MCF 10A (cell line): ENCODE measurements around the gene FBXO2. TPM values are rescaled to one million over a fixed set of nuclear protein-coding genes. Genes with fewer than 3 reads are reported as not detected.

Experiments used
- BruUV-seq: library from RNA; stranded (reverse); fragments of 400-500 nt; replicated peaks from 2 replicates; lab custom pipeline; 2021; lab: Mats Ljungman, UMichigan
- CTCF ChIA-PET: fragments of 300-600 bp; sonication (Branson Sonifier 250); formaldehyde crosslinking; extraction: SDS; loops from one replicate; lab custom pipeline; 2021; ENCODE audit warnings: antibody characterized with exemption, inconsistent platforms; lab: Yijun Ruan, JAX
- POLR2A ChIA-PET: fragments of 300-600, 350-650 bp; sonication (Branson Sonifier 250); formaldehyde crosslinking; extraction: SDS; loops from one replicate; lab custom pipeline; 2020; ENCODE audit warnings: antibody characterized with exemption, inconsistent platforms; lab: Yijun Ruan, JAX
- DNase-seq: peaks from one replicate; pipeline ENCODE4 v3.0.0-alpha.2; 2018; ENCODE audit not compliant: unreplicated experiment
- H3K27ac Mint-ChIP-seq: one replicate; pipeline ENCODE4 v1.8.0; 2022; ENCODE audit warnings: mild to moderate bottlenecking, low read depth, mixed read lengths; ENCODE audit not compliant: unreplicated experiment
- H3K27me3 Mint-ChIP-seq: one replicate; pipeline ENCODE4 v1.8.0; 2022; ENCODE audit warnings: mixed read lengths; ENCODE audit not compliant: insufficient read depth, unreplicated experiment
- H3K36me3 Mint-ChIP-seq: one replicate; pipeline ENCODE4 v1.8.0; 2022; ENCODE audit warnings: mild to moderate bottlenecking, moderate library complexity, mixed read lengths; ENCODE audit not compliant: insufficient read depth, unreplicated experiment
- H3K4me1 Mint-ChIP-seq: one replicate; pipeline ENCODE4 v1.8.0; 2022; ENCODE audit warnings: mixed read lengths; ENCODE audit not compliant: insufficient read depth, unreplicated experiment
- H3K4me3 Mint-ChIP-seq: one replicate; pipeline ENCODE4 v1.8.0; 2022; ENCODE audit warnings: mild to moderate bottlenecking, moderate library complexity, mixed read lengths; ENCODE audit not compliant: unreplicated experiment
- H3K9me3 Mint-ChIP-seq: one replicate; pipeline ENCODE4 v1.8.0; 2022; ENCODE audit warnings: mixed read lengths; ENCODE audit not compliant: unreplicated experiment
- intact Hi-C: fragments of 100-400 bp; cut with micrococcal nuclease; formaldehyde crosslinking; loops from 2 replicates; pipeline ENCODE4 v1.14.1; 2022
- total RNA-seq: library from RNA; stranded (reverse); gene quantifications from 2 replicates; pipeline ENCODE4 v1.2.3, GENCODE V29; 2022
- TF ChIP-seq, protein P1 (sequence below): fragments of 200-600 bp; IDR thresholded peaks from one replicate; pipeline ENCODE4 v1.8.0; 2022; ENCODE audit warnings: antibody characterized with exemption, mild to moderate bottlenecking; ENCODE audit not compliant: unreplicated experiment

The FBXO2 gene
- total RNA-seq, 1 experiment from 2014 or later, result 5.3 TPM

GRCh38 chr1:11606775-11607174 lies 47.5 kb downstream of the FBXO2 start:
- H3K4me3 Mint-ChIP-seq, result no peak overlapping the region
- POLR2A ChIA-PET, result no interaction called here
- TF ChIP-seq, protein P1, sequence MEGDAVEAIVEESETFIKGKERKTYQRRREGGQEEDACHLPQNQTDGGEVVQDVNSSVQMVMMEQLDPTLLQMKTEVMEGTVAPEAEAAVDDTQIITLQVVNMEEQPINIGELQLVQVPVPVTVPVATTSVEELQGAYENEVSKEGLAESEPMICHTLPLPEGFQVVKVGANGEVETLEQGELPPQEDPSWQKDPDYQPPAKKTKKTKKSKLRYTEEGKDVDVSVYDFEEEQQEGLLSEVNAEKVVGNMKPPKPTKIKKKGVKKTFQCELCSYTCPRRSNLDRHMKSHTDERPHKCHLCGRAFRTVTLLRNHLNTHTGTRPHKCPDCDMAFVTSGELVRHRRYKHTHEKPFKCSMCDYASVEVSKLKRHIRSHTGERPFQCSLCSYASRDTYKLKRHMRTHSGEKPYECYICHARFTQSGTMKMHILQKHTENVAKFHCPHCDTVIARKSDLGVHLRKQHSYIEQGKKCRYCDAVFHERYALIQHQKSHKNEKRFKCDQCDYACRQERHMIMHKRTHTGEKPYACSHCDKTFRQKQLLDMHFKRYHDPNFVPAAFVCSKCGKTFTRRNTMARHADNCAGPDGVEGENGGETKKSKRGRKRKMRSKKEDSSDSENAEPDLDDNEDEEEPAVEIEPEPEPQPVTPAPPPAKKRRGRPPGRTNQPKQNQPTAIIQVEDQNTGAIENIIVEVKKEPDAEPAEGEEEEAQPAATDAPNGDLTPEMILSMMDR, result no peak
- H3K27ac Mint-ChIP-seq, result no peak overlapping the region
- no peaks in the 10 kb centered on the region for H3K4me1 Mint-ChIP-seq
- peaks cover 32% of the 10 kb centered on the region for H3K27me3 Mint-ChIP-seq
- CTCF ChIA-PET, result no interaction called here
- no peaks in the 10 kb centered on the region for H3K9me3 Mint-ChIP-seq
- no peaks in the 10 kb centered on the region for H3K36me3 Mint-ChIP-seq
- no TSS peak for BruUV-seq
- intact Hi-C loops, result no loop called here
- no peak for DNase-seq

DNA sequence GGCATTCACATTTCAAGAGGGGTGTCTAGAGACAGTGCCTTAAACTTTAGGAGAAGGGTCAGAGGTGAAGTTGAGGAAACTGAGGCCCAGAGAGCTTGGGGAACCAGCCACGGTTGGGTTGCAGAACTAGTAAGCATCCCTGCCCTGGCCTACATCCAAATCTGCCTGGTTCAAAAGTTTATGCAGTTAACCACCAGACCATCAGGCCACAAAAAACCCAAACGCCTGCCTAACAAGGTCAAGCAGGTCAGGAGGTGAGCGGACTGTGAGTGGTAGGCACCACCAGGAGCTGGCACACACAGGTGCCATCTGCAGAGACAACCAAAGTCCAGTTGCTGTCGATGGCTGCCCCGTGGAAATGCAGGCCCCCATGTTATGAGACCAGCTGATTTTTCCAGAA lies 51.2 kb downstream of the FBXO2 start:
- TF ChIP-seq, protein P1, result no peak
- ChIA-PET CTCF (no interaction called here), POLR2A (no interaction called here)
- Mint-ChIP-seq H3K9me3 (no peaks in the 10 kb centered on the region), H3K27me3 (peaks cover 28% of the 10 kb centered on the region), H3K4me3 (no peak overlapping the region), H3K4me1 (no peaks in the 10 kb centered on the region), H3K27ac (no peak overlapping the region), H3K36me3 (no peaks in the 10 kb centered on the region)
- no TSS peak for BruUV-seq
- intact Hi-C loops, result no loop called here
- no peak for DNase-seq

DNA sequence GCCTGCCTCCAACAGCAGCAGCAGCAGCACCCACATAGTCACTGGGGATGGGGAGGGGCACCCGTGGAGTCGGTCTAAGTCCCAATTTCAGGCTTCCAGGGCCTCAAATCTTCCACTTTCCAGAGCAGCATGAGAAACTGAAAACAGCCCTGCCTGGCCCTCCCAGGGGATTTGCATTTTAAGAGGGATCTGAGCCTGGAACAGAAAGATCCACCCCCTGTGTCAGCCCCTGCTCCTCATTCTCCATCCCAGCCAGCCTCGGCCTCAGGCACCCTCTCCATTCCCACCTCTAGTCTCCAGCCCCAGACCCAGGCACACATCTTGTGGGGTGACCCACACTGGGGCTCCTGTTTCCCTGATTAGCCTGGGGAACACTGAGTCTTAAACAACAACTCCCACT lies 51.8 kb downstream of the FBXO2 start:
- TF ChIP-seq, protein P1, result no peak
- Mint-ChIP-seq H3K27me3 (peaks cover 25% of the 10 kb centered on the region), H3K4me1 (no peaks in the 10 kb centered on the region), H3K4me3 (no peak overlapping the region), H3K9me3 (no peaks in the 10 kb centered on the region), H3K36me3 (no peaks in the 10 kb centered on the region), H3K27ac (no peak overlapping the region)
- CTCF ChIA-PET, result no interaction called here
- no peak for DNase-seq
- POLR2A ChIA-PET, result no interaction called here
- BruUV-seq, result no TSS peak
- intact Hi-C loops, result no loop called here

- no peak for DNase-seq
- POLR2A ChIA-PET, result no interaction called here
- intact Hi-C loops, result no loop called here
- no peaks in the 10 kb centered on the region for H3K9me3 Mint-ChIP-seq
- no peak overlapping the region for H3K4me3 Mint-ChIP-seq
- TF ChIP-seq, protein P1, result no peak
- no peak overlapping the region for H3K27ac Mint-ChIP-seq
- no peaks in the 10 kb centered on the region for H3K4me1 Mint-ChIP-seq
- BruUV-seq, result no TSS peak
- CTCF ChIA-PET, result no interaction called here
- H3K27me3 Mint-ChIP-seq, result peaks cover 19% of the 10 kb centered on the region
- H3K36me3 Mint-ChIP-seq, result no peaks in the 10 kb centered on the region
Measured at GRCh38 chr1:11600836-11601235, 53.4 kb downstream of the FBXO2 start.
